HepG2 (cell line): ENCODE data around the gene CECR2. TPM values are rescaled to one million over a fixed set of nuclear protein-coding genes. Genes with fewer than 3 reads are reported as not detected.

Experiments used
- ATAC-seq: fragments of 200-7000 bp; cut with Tn5 transposase; 3 replicates; pipeline ENCODE4 v1.9.1; 2020; ENCODE audit warnings: mild to moderate bottlenecking, moderate library complexity
- BruUV-seq: library from RNA; stranded (reverse); fragments of 400-500 nt; replicated peaks from 2 replicates; lab custom pipeline; 2021; lab: Mats Ljungman, UMichigan
- CTCF ChIA-PET: fragments of 300-600 bp; formaldehyde crosslinking; extraction: SDS; loops from one replicate; lab custom pipeline; 2021; ENCODE audit warnings: low total read pairs, inconsistent platforms, low intra/inter-chr PET ratio; lab: Yijun Ruan, JAX
- POLR2A ChIA-PET: fragments of 350-600 bp; sonication (Branson Sonifier 250); formaldehyde crosslinking; loops from one replicate; lab custom pipeline; 2020; ENCODE audit warnings: antibody characterized with exemption, inconsistent platforms; lab: Yijun Ruan, JAX
- DNase-seq: peaks from one replicate; pipeline ENCODE4 v3.0.0-alpha.2; 2015; ENCODE audit warnings: low spot score
- FAIRE-seq: peaks from 3 replicates; lab custom pipeline; 2011; peaks lifted over from hg19 to GRCh38; lab: Jason Lieb, UNC
- H2AFZ ChIP-seq: one replicate; pipeline ENCODE4 v1.6.1; 2011; ENCODE audit warnings: low read length, inconsistent platforms
- H3K27ac ChIP-seq: fragments of 300-600 bp; 3 replicates; pipeline ENCODE4 v1.8.0; 2011; ENCODE audit warnings: mixed run types, mild to moderate bottlenecking, mixed read lengths, low read length, inconsistent platforms; ENCODE audit not compliant: insufficient read depth; ENCODE audit errors: extremely low read length
- H3K27me3 ChIP-seq, 2 experiments: fragments of 200-600 bp in 1 of 2; 2 replicates in 1 of 2; 3 replicates in 1 of 2; pipeline versions ENCODE4 v1.6.0 to v1.8.0; 2011; ENCODE audit warnings: low read length in 2 of 2, mild to moderate bottlenecking in 2 of 2, moderate library complexity in 2 of 2, inconsistent platforms in 1 of 2; ENCODE audit not compliant: insufficient read depth in 2 of 2, control insufficient read depth in 1 of 2
- H3K36me3 ChIP-seq, 2 experiments: fragments of 200-600 bp in 1 of 2; replicated peaks in 1 of 2; 2 replicates in 1 of 2; 3 replicates in 1 of 2; pipeline versions ENCODE4 v1.5.1 to v1.8.0; 2011; ENCODE audit warnings: low read length in 2 of 2, inconsistent platforms in 1 of 2; ENCODE audit not compliant: insufficient read depth in 2 of 2, control insufficient read depth in 1 of 2
- H3K4me1 ChIP-seq: 2 replicates; pipeline ENCODE4 v1.5.1; 2012; ENCODE audit warnings: low read length, inconsistent platforms; ENCODE audit not compliant: insufficient read depth
- H3K4me2 ChIP-seq: 2 replicates; pipeline ENCODE4 v1.6.0; 2011; ENCODE audit warnings: low read depth, low read length, inconsistent platforms
- H3K4me3 ChIP-seq, 3 experiments: fragments of 200-600 bp in 1 of 3; sonication (generic), shearing (Covaris generic) in 1 of 3; replicated peaks in 1 of 3; 2 replicates each; pipeline ENCODE4 v1.5.1; 2011 to 2016; ENCODE audit warnings: low read length in 3 of 3, inconsistent platforms in 2 of 3, low read depth in 2 of 3, mild to moderate bottlenecking in 2 of 3, control low read depth in 1 of 3, mixed read lengths in 1 of 3; ENCODE audit not compliant: insufficient read depth in 1 of 3
- H3K79me2 ChIP-seq: one replicate; pipeline ENCODE4 v1.6.1; 2011; ENCODE audit warnings: low read length, inconsistent platforms; ENCODE audit not compliant: insufficient read depth
- H3K9ac ChIP-seq: 2 replicates; pipeline ENCODE4 v1.6.0; 2011; ENCODE audit warnings: mild to moderate bottlenecking, low read depth, low read length, inconsistent platforms; ENCODE audit not compliant: insufficient read depth
- H3K9me3 ChIP-seq: 2 replicates; pipeline ENCODE4 v1.5.1; 2012; ENCODE audit warnings: mild to moderate bottlenecking, low read length
- H4K20me1 ChIP-seq: 2 replicates; pipeline ENCODE4 v1.6.0; 2011; ENCODE audit warnings: inconsistent platforms, mild to moderate bottlenecking, low read length, moderate library complexity; ENCODE audit not compliant: insufficient read depth
- ELF3 ChIP-seq: IDR thresholded peaks from 2 replicates; pipeline ENCODE4 v1.6.1; 2016; ENCODE audit warnings: missing genetic modification reagents, missing compliant biosample characterization
- MAFK ChIP-seq, 2 experiments: IDR thresholded peaks in 1 of 2; conservative IDR thresholded peaks in 1 of 2; 2 replicates each; pipeline ENCODE4 v1.6.1; 2011; ENCODE audit warnings: improper control_type of control experiment in 2 of 2, low read length in 2 of 2
- MTF1 ChIP-seq: sonication (generic); formaldehyde crosslinking; IDR thresholded peaks from 2 replicates; pipeline ENCODE4 v1.5.0; 2020; ENCODE audit warnings: missing genetic modification reagents
- NFIC ChIP-seq: IDR thresholded peaks from 2 replicates; pipeline ENCODE4 v1.6.1; 2012; ENCODE audit warnings: mild to moderate bottlenecking, low read length, inconsistent platforms
- NR2F6 ChIP-seq, 2 experiments: IDR thresholded peaks; 2 replicates each; pipeline ENCODE4 v1.6.1; 2016; ENCODE audit warnings: antibody characterized with exemption in 1 of 2, mild to moderate bottlenecking in 1 of 2
- RFXAP ChIP-seq: sonication (generic); formaldehyde crosslinking; IDR thresholded peaks from 2 replicates; pipeline ENCODE4 v1.4.0; 2020; ENCODE audit warnings: missing genetic modification reagents, borderline replicate concordance
- SP1 ChIP-seq, 2 experiments: fragments of 450-650 bp in 1 of 2; sonication (generic) in 1 of 2; formaldehyde crosslinking in 1 of 2; IDR thresholded peaks; 2 replicates each; pipeline versions ENCODE4 v1.4.0 to v1.6.1; 2016 to 2020; ENCODE audit warnings: missing genetic modification reagents in 1 of 2
- ZNF775 ChIP-seq: sonication (generic); formaldehyde crosslinking; IDR thresholded peaks from 2 replicates; pipeline ENCODE4 v1.4.0; 2020; ENCODE audit warnings: missing genetic modification reagents, mild to moderate bottlenecking, moderate library complexity, borderline replicate concordance
- WGBS: methylation state at CpG from one replicate; pipeline ENCODE4 v1.1.6; 2017; ENCODE audit warnings: low lambda C conversion rate; 5-methylcytosine and 5-hydroxymethylcytosine counted together
- in situ Hi-C: cut with HindIII; loops from 2 replicates; pipeline ENCODE4 v1.10.0; 2017; ENCODE audit warnings: low pct_unique_long_range_greater_than_20kb; ENCODE audit not compliant: extremely low pct_ligation_motif_present
- intact Hi-C: fragments of 100-400 bp; cut with micrococcal nuclease; formaldehyde crosslinking; loops from one replicate; pipeline ENCODE4 v1.10.0; 2022; ENCODE audit not compliant: unreplicated experiment
- polyA plus RNA-seq, 8 experiments: library from polyadenylated mRNA; depleted of rRNA in 3 of 8; stranded (reverse) in 7 of 8; unstranded in 1 of 8; fragments of >200 nt; fragmentation: Illumina TruSeq in 4 of 8; extraction: Trizol in 4 of 8; gene quantifications; 2 replicates each; pipeline versions ENCODE4 v1.2.1 to v1.2.3, GENCODE V29; 2011 to 2016; ENCODE audit warnings: low read depth in 4 of 8, missing spikeins in 1 of 8, mixed read lengths in 1 of 8; ENCODE audit not compliant: insufficient read depth in 1 of 8
- total RNA-seq, 5 experiments: library from RNA; depleted of rRNA; stranded (reverse); fragments of >200 nt; fragmentation: Illumina TruSeq; extraction: Trizol; gene quantifications; 2 replicates each; pipeline ENCODE4 v1.2.3, GENCODE V29; 2016; ENCODE audit warnings: low read depth in 1 of 5
- TF ChIP-seq, protein P1 (sequence below), 2 experiments: sonication (generic) in 1 of 2; formaldehyde crosslinking in 1 of 2; IDR thresholded peaks; 2 replicates each; pipeline versions ENCODE4 v1.4.0 to v1.6.1; 2016 to 2020; ENCODE audit warnings: borderline replicate concordance in 1 of 2, low read depth in 1 of 2, mild to moderate bottlenecking in 1 of 2, missing genetic modification reagents in 1 of 2
- TF ChIP-seq, protein P2 (sequence below): sonication (generic); formaldehyde crosslinking; IDR thresholded peaks from 2 replicates; pipeline ENCODE4 v1.4.0; 2020; ENCODE audit warnings: low read depth, mild to moderate bottlenecking, missing genetic modification reagents
- TF ChIP-seq, protein P3 (sequence below): sonication (generic); formaldehyde crosslinking; IDR thresholded peaks from 2 replicates; pipeline ENCODE4 v1.5.0; 2020; ENCODE audit warnings: missing genetic modification reagents
- TF ChIP-seq, protein P4 (sequence below): sonication (generic); formaldehyde crosslinking; IDR thresholded peaks from 2 replicates; pipeline ENCODE4 v1.4.0; 2020; ENCODE audit warnings: mild to moderate bottlenecking, missing genetic modification reagents
- TF ChIP-seq, protein P5 (sequence below): IDR thresholded peaks from 2 replicates; pipeline ENCODE4 v1.6.1; 2012; ENCODE audit warnings: low read depth, low read length, improper control_type of control experiment

CECR2 gene
- total and polyA plus RNA-seq, 2 of the 13 experiments (the other 11 are each of a cell fraction or from before 2014, with no cell fraction given), result not detected

DNA sequence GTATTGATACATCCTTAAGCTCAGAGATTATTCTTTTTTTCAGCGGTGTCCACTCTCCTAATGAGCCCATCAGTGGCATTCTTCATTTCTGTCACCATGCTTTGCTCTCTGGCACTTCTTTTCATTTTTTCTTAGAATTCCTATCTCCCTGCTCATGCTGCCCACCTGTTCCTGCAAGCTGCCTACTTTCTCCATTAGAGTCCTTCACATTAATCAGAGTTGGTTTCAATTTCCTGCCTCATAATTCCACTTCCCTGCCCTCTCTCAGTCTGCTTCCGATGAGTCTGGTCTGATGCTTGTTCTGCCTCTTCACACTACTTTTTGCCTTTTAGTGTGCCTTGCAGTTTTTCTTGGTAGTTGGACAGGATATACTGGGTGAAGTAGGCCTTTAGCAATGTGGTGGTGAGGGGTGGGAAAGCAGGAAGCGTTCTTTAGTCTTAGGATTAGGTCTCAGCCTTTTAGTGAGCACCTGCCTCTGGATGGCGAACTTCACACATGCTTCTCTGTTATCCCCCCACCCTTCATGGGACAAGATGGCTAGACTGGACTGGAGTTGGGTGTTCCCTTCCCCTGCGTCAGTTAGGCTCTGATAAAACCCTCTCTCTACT, 53.6 kb downstream of the CECR2 start:
- TF ChIP-seq MTF1 (CRISPR knock-in tag), result no peak
- no peak for TF ChIP-seq NFIC
- TF ChIP-seq, protein P1, sequence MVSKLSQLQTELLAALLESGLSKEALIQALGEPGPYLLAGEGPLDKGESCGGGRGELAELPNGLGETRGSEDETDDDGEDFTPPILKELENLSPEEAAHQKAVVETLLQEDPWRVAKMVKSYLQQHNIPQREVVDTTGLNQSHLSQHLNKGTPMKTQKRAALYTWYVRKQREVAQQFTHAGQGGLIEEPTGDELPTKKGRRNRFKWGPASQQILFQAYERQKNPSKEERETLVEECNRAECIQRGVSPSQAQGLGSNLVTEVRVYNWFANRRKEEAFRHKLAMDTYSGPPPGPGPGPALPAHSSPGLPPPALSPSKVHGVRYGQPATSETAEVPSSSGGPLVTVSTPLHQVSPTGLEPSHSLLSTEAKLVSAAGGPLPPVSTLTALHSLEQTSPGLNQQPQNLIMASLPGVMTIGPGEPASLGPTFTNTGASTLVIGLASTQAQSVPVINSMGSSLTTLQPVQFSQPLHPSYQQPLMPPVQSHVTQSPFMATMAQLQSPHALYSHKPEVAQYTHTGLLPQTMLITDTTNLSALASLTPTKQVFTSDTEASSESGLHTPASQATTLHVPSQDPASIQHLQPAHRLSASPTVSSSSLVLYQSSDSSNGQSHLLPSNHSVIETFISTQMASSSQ (IDR thresholded peaks at IDR 0.05; ENCODE audit: low read depth), result no peak
- TF ChIP-seq, protein P1 (CRISPR knock-in tag; IDR thresholded peaks at IDR 0.05; ENCODE audit: borderline replicate concordance), result no peak
- no peak for TF ChIP-seq SP1 (IDR thresholded peaks at IDR 0.05)
- TF ChIP-seq SP1 (CRISPR knock-in tag; IDR thresholded peaks at IDR 0.05), result no peak
- TF ChIP-seq ZNF775 (CRISPR knock-in tag), result no peak
- TF ChIP-seq, protein P2, sequence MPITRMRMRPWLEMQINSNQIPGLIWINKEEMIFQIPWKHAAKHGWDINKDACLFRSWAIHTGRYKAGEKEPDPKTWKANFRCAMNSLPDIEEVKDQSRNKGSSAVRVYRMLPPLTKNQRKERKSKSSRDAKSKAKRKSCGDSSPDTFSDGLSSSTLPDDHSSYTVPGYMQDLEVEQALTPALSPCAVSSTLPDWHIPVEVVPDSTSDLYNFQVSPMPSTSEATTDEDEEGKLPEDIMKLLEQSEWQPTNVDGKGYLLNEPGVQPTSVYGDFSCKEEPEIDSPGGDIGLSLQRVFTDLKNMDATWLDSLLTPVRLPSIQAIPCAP, result no peak
- TF ChIP-seq, protein P3, sequence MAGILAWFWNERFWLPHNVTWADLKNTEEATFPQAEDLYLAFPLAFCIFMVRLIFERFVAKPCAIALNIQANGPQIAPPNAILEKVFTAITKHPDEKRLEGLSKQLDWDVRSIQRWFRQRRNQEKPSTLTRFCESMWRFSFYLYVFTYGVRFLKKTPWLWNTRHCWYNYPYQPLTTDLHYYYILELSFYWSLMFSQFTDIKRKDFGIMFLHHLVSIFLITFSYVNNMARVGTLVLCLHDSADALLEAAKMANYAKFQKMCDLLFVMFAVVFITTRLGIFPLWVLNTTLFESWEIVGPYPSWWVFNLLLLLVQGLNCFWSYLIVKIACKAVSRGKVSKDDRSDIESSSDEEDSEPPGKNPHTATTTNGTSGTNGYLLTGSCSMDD (CRISPR knock-in tag), result no peak
- no peak for TF ChIP-seq NR2F6 (IDR thresholded peaks at IDR 0.05)
- TF ChIP-seq NR2F6 (CRISPR knock-in tag; IDR thresholded peaks at IDR 0.05), result no peak
- TF ChIP-seq RFXAP (CRISPR knock-in tag), result no peak
- TF ChIP-seq, protein P4, sequence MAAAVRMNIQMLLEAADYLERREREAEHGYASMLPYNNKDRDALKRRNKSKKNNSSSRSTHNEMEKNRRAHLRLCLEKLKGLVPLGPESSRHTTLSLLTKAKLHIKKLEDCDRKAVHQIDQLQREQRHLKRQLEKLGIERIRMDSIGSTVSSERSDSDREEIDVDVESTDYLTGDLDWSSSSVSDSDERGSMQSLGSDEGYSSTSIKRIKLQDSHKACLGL, result no peak
- no peak for TF ChIP-seq MAFK (conservative IDR thresholded peaks at IDR 0.05 in 1 of 2, IDR thresholded peaks at IDR 0.05 in 1 of 2; ENCODE audit: low read length in 2 of 2)
- TF ChIP-seq, protein P5, sequence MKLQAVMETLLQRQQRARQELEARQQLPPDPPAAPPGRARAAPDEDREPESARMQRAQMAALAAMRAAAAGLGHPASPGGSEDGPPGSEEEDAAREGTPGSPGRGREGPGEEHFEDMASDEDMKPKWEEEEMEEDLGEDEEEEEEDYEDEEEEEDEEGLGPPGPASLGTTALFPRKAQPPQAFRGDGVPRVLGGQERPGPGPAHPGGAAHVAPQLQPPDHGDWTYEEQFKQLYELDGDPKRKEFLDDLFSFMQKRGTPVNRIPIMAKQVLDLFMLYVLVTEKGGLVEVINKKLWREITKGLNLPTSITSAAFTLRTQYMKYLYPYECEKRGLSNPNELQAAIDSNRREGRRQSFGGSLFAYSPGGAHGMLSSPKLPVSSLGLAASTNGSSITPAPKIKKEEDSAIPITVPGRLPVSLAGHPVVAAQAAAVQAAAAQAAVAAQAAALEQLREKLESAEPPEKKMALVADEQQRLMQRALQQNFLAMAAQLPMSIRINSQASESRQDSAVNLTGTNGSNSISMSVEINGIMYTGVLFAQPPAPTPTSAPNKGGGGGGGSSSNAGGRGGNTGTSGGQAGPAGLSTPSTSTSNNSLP, result no peak
- TF ChIP-seq ELF3 (CRISPR knock-in tag), result no peak
- ATAC-seq (no peak), FAIRE-seq (no peak), DNase-seq (no peak)
- Histone ChIP-seq H3K4me1 (no peaks in the 10 kb centered on the region), H3K4me2 (no peak overlapping the region), H2AFZ (no peak overlapping the region), H3K36me3 (no peaks in the 10 kb centered on the region), H4K20me1 (no peaks in the 10 kb centered on the region), H3K9ac (no peak overlapping the region), H3K27ac (no peak overlapping the region), H3K79me2 (no peaks in the 10 kb centered on the region), H3K9me3 (no peaks in the 10 kb centered on the region), H3K4me3 (no peak overlapping the region), H3K27me3 (peaks cover 0 to 3% of the 10 kb centered on the region in 2 experiments; a peak in 2 of 5 replicates)
- intact Hi-C loops (no loop called here), in situ Hi-C loops (no loop called here)
- CTCF ChIA-PET, result no interaction called here
- 7% methylated on average over 4 of the region's 5 CpGs for WGBS
- POLR2A ChIA-PET, result no interaction called here
- BruUV-seq, result no TSS peak
